Measurements from ENCODE around the gene FOXB2.
"Not testable (repeated sequence)": the region's sequence is repeated elsewhere in the genome, so short reads cannot be mapped to it uniquely, and the experiment has no call there.

DNA sequence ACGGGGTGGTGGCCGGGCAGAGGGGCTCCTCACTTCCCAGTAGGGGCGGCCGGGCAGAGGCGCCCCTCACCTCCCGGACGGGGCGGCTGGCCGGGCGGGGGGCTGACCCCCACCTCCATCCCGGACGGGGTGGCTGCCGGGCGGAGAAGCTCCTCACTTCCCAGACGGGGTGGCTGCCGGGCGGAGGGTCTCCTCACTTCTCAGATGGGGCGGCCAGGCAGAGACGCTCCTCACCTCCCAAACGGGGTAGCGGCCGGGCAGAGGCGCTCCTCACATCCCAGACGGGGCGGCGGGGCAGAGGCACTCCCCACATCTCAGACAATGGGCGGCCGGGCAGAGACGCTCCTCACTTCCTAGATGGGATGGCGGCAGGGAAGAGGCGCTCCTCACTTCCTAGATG is 41.2 kb downstream of the FOXB2 start:
- TF ChIP-seq, protein P1, sequence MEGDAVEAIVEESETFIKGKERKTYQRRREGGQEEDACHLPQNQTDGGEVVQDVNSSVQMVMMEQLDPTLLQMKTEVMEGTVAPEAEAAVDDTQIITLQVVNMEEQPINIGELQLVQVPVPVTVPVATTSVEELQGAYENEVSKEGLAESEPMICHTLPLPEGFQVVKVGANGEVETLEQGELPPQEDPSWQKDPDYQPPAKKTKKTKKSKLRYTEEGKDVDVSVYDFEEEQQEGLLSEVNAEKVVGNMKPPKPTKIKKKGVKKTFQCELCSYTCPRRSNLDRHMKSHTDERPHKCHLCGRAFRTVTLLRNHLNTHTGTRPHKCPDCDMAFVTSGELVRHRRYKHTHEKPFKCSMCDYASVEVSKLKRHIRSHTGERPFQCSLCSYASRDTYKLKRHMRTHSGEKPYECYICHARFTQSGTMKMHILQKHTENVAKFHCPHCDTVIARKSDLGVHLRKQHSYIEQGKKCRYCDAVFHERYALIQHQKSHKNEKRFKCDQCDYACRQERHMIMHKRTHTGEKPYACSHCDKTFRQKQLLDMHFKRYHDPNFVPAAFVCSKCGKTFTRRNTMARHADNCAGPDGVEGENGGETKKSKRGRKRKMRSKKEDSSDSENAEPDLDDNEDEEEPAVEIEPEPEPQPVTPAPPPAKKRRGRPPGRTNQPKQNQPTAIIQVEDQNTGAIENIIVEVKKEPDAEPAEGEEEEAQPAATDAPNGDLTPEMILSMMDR (IDR thresholded peaks at IDR 0.05), result not testable (repeated sequence)
- not testable (repeated sequence) for TF ChIP-seq POLR2A (IDR thresholded peaks at IDR 0.05)

All from body of pancreas (tissue), 4 donors.